Breast epithelium (tissue), 4 donors: Measurements from ENCODE around the gene TMEM147. TPM values are rescaled to one million over a fixed set of nuclear protein-coding genes. Genes with fewer than 3 reads are reported as not detected.

Experiments used
- DNase-seq, 2 donors: peaks; one replicate each; pipeline ENCODE4 v3.0.0-alpha.2; 2019; ENCODE audit warnings: low spot score in 2 of 2
- H3K27ac ChIP-seq, 2 donors: fragments of 200-600 bp; sonication (generic) in 1 of 2; one replicate each; pipeline ENCODE4 v1.5.1; 2016 to 2019; ENCODE audit warnings: mild to moderate bottlenecking in 1 of 2
- H3K27me3 ChIP-seq, 2 donors: fragments of 200-600 bp; sonication (generic) in 1 of 2; one replicate each; pipeline versions ENCODE4 v1.5.1 to v1.6.0; 2017 to 2019; ENCODE audit warnings: control low read depth in 1 of 2, mild to moderate bottlenecking in 1 of 2
- H3K36me3 ChIP-seq: fragments of 200-600 bp; one replicate; pipeline ENCODE4 v1.5.1; 2019
- H3K4me1 ChIP-seq, 2 donors: fragments of 200-600 bp; sonication (generic); one replicate each; pipeline ENCODE4 v1.5.1; 2016 to 2019; ENCODE audit warnings: control low read depth in 1 of 2
- H3K4me3 ChIP-seq, 3 donors: fragments of 200-600 bp; sonication (generic); 1 replicate in 2 of 3; 2 replicates in 1 of 3; pipeline ENCODE4 v1.5.1; 2016 to 2019; ENCODE audit warnings: mild to moderate bottlenecking in 3 of 3, moderate library complexity in 2 of 3
- H3K9me3 ChIP-seq, 2 donors: fragments of 200-600 bp; sonication (generic) in 1 of 2; one replicate each; pipeline ENCODE4 v1.5.1; 2016 to 2019; ENCODE audit warnings: control low read depth in 1 of 2
- CTCF ChIP-seq, 3 donors: fragments of 450-650 bp; IDR thresholded peaks; one replicate each; pipeline ENCODE4 v1.5.1; 2016 to 2017; ENCODE audit warnings: antibody characterized with exemption in 3 of 3, mild to moderate bottlenecking in 3 of 3, moderate library complexity in 3 of 3
- POLR2A ChIP-seq: fragments of 450-650 bp; IDR thresholded peaks from one replicate; pipeline ENCODE4 v1.6.1; 2016; ENCODE audit warnings: antibody characterized with exemption, mild to moderate bottlenecking, moderate library complexity
- POLR2AphosphoS5 ChIP-seq, 3 donors: sonication (generic); formaldehyde crosslinking; IDR thresholded peaks; one replicate each; pipeline ENCODE4 v1.6.1; 2017; ENCODE audit warnings: antibody characterized with exemption in 3 of 3
- intact Hi-C: fragments of 100-400 bp; cut with DNase I; formaldehyde crosslinking; loops from one replicate; pipeline ENCODE4 v1.15.1; 2023; ENCODE audit warnings: low total_unique reads
- total RNA-seq, 3 donors: library from RNA; depleted of rRNA; stranded (reverse); fragments of >200 nt; gene quantifications; one replicate each; pipeline ENCODE4 v1.1.0, GENCODE V29; 2016

TMEM147 gene
- total RNA-seq, result 10 to 100 TPM; 67.4 to 91.8 (median 91.8) TPM

- peaks cover 0 to 3% of the 10 kb centered on the region in 2 donors for H3K4me1 ChIP-seq
- TF ChIP-seq POLR2AphosphoS5 (IDR thresholded peaks at IDR 0.05) (peak in 2 of 3 donors; percentile 44 to 65), POLR2A (no peak)
- H3K36me3 ChIP-seq, result no peaks in the 10 kb centered on the region
- no peaks in the 10 kb centered on the region for H3K27me3 ChIP-seq
- H3K27ac ChIP-seq, result peak within 1 kb of the TSS; percentile 84 to 89
- intact Hi-C loops, result no loop called here
- H3K9me3 ChIP-seq, result no peaks in the 10 kb centered on the region
- peak within 1 kb of the TSS; percentile 87 to 97 (median 89) for H3K4me3 ChIP-seq
- DNase-seq, result peak; percentile 87 to 88
These were observed at the start of gene TMEM147 for GRCh38 chr19:35545001-35545854. Gene TMEM147, plus strand, starts transcription at chr19:35545626. Its CDS starts 114 bp downstream, at chr19:35545740.

GRCh38 chr19:35497406-35497805 is 48.0 kb upstream of the TMEM147 start:
- H3K4me1 ChIP-seq, result no peaks in the 10 kb centered on the region
- H3K9me3 ChIP-seq, result no peaks in the 10 kb centered on the region
- no peak overlapping the region for H3K27ac ChIP-seq
- DNase-seq, result no peak
- no peaks in the 10 kb centered on the region for H3K27me3 ChIP-seq
- H3K36me3 ChIP-seq, result no peaks in the 10 kb centered on the region
- no peak for TF ChIP-seq CTCF (IDR thresholded peaks at IDR 0.05)
- no peak for TF ChIP-seq POLR2A
- TF ChIP-seq POLR2AphosphoS5 (IDR thresholded peaks at IDR 0.05), result no peak
- intact Hi-C loops, result no loop called here
- no peak overlapping the region for H3K4me3 ChIP-seq

GRCh38 chr19:35498220-35498619 is 47.2 kb upstream of the TMEM147 start:
- H3K4me3 ChIP-seq, result no peak overlapping the region
- H3K27me3 ChIP-seq, result no peaks in the 10 kb centered on the region
- no peaks in the 10 kb centered on the region for H3K36me3 ChIP-seq
- intact Hi-C loops, result no loop called here
- H3K4me1 ChIP-seq, result no peaks in the 10 kb centered on the region
- no peak overlapping the region for H3K27ac ChIP-seq
- TF ChIP-seq POLR2AphosphoS5 (IDR thresholded peaks at IDR 0.05), result no peak
- H3K9me3 ChIP-seq, result no peaks in the 10 kb centered on the region
- DNase-seq, result no peak

GRCh38 chr19:35498984-35499527 is 46.4 kb upstream of the TMEM147 start:
- DNase-seq, result no peak
- intact Hi-C loops, result no loop called here
- TF ChIP-seq POLR2A, result no peak
- TF ChIP-seq POLR2AphosphoS5 (IDR thresholded peaks at IDR 0.05), result no peak
- no peak for TF ChIP-seq CTCF (IDR thresholded peaks at IDR 0.05)
- no peaks in the 10 kb centered on the region for H3K36me3 ChIP-seq
- no peak overlapping the region for H3K4me3 ChIP-seq
- no peaks in the 10 kb centered on the region for H3K9me3 ChIP-seq
- no peaks in the 10 kb centered on the region for H3K4me1 ChIP-seq
- H3K27ac ChIP-seq, result no peak overlapping the region
- H3K27me3 ChIP-seq, result no peaks in the 10 kb centered on the region

GRCh38 chr19:35500611-35501010 is 44.8 kb upstream of the TMEM147 start:
- Histone ChIP-seq H3K4me1 (no peaks in the 10 kb centered on the region), H3K9me3 (no peaks in the 10 kb centered on the region), H3K27ac (no peak overlapping the region), H3K27me3 (no peaks in the 10 kb centered on the region), H3K36me3 (no peaks in the 10 kb centered on the region), H3K4me3 (no peak overlapping the region)
- intact Hi-C loops, result no loop called here
- no peak for DNase-seq
- TF ChIP-seq CTCF (IDR thresholded peaks at IDR 0.05), result no peak
- no peak for TF ChIP-seq POLR2AphosphoS5 (IDR thresholded peaks at IDR 0.05)
- no peak for TF ChIP-seq POLR2A

- Histone ChIP-seq H3K27me3 (no peaks in the 10 kb centered on the region), H3K4me3 (no peak overlapping the region), H3K36me3 (no peaks in the 10 kb centered on the region), H3K9me3 (no peaks in the 10 kb centered on the region), H3K4me1 (no peaks in the 10 kb centered on the region), H3K27ac (no peak overlapping the region)
- intact Hi-C loops, result no loop called here
- no peak for TF ChIP-seq POLR2A
- no peak for TF ChIP-seq POLR2AphosphoS5 (IDR thresholded peaks at IDR 0.05)
- no peak for TF ChIP-seq CTCF (IDR thresholded peaks at IDR 0.05)
- DNase-seq, result no peak
These were observed 43.7 kb upstream of the TMEM147 start for GRCh38 chr19:35501684-35502083.
